Fibroblast of skin of scalp (primary cell): Measurements from ENCODE around the gene MRPS18A.

Source experiments
- DNase-seq: peaks from one replicate; pipeline ENCODE4 v3.0.0-alpha.2; 2013

The MRPS18A gene

DNA sequence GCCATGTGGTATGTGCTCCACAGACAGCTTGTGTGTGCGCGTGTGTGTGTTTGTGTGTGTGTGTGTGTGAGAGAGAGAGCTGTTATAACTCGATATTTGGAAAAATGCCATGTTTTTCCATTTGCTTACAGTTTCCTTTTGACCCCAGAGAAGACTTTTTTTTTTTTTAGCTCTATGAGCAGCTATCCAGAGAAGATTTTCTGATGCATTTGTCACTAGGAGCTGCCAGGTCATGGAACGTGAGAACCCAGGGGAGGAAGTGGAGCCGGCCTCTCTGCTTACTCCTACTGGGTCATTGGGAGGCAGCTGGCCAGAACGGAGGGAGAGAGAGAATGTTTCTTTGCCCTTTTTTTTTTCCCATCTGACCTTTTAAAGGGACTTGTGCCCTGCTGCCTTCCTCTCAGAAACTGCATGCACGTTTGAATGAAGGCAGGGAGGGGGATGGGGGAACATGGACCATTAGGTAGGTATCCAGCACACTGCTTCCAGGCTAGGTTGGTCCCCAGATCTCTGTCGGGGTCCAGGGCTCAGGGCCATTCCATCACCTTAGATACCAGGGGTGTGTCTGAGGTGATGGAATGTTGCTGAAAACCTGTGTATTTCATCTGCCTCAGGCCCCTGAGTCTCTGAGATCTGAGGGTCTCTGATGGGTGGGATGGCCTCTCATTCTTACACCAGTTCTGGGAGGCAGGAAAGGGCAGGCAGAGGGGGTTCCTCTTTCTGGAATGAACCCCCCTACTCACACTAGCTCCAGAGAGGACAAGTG, 11.2 kb upstream of the MRPS18A start:
- DNase-seq: peak; percentile 67

DNA sequence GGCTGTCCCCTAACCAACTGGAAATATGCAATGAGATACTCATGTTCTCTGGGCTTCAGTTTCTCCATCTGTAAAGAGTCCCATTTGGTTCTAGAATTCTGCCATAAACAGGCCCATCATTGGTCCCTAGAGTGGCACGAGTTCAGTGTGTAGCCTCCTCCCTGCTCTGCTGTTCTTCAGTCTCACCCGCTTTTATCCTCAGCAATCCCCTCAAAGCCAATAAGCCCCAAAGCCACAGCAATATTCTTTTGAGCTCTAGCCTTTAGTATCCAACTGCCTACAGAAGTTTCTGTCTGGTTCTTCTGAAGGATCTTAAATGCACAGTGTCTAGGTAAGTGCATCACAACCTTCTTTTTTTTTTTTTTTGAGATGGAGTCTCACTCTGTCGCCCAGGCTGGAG, 9.8 kb upstream of the MRPS18A start:
- DNase-seq: no peak

DNA sequence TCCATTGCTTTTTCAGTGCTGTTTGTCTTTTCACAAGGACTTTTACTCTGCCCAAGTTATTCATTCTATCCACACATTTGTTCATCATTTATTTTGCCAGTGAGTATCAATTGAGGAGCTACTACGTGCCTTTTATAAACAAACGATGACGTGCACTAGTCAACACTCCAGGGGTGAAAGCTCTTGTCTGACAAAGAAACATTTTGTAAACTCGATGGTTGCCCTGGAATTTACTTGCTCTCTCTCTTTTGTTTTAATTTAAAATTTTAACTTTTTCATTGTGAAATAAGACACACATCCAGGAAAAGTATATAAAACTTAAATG, 8.3 kb upstream of the MRPS18A start:
- no peak for DNase-seq

GRCh38 chr6:43695215-43695966, 7.8 kb upstream of the MRPS18A start:
- DNase-seq: no peak

DNA sequence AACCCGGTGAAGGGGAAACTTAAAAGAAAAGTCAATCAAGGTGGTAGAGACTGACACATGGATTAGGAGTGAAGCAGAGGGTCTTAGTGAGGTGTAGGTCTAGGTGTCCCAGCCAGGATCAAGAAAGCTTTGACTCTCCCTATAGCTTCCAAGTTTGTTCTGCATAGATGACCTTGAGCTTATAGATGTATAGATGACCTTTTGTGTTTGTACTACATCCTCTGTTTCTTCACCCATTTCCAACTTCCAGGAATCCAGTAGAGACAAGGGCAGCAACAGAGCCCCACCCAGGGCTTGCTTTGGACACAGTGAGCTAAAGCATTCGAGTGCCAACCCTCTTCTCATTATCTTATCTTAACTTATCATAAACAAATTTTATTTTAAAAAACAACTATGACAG, 1.8 kb upstream of the MRPS18A start:
- DNase-seq: no peak

GRCh38 chr6:43687079-43687436, 533 bp downstream of the MRPS18A start:
- no peak for DNase-seq

DNA sequence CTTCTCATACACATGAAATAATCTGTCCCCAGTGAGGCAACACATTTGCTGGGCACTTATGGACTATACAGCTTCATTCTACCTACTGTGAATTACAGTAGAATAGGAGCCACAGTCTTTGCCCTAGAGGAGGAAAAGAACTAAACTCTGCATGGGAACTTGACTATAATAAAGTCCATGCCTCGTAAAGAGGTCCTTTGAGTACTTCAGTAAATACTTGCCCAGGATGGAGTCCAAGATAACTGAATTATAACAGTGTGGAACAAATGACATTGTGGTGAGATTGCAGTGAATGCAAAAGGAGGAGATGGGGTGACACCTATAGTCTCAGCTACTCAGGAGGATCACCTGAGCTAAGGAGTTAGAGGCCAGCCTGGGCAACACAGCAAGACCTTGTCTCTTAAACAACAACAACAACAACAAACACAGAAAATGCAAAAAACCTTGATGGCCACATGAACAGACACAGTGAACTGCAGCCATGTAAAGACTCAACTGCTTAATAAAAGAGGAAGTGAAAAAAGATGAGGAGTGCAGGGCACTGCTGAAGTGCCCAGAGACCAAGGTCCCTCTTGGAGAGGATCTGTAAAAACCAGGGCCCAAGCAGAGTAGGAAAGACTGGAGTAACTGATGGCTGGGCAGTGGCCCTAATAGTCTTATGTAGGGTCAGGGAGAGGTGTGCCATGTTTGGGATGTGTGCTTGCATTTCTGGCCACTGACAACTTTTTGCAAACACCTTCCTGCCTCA, 3.7 kb downstream of the MRPS18A start:
- no peak for DNase-seq

- no peak for DNase-seq
Observed at GRCh38 chr6:43682724-43683429, 4.7 kb downstream of the MRPS18A start.

DNA sequence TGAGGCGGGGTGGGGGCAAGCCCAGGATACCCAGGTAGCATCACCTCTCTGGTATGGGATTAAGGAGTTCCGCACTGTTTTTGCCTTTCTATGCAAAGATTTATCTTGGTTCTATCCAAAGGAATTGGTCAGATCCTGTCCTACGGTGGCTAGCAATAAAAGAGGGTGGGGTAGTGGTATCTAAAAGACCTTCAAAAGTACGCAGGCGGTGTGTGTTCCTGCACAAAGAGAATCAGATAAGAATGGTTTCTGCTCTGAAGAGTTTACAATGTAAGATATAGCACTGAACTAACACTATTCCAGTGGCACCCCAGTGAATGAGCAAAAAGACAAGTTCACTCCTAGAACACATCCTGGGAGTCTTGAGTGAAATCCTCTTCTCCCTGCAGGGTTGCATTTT, 6.3 kb downstream of the MRPS18A start:
- DNase-seq: no peak

GRCh38 chr6:43680308-43681200, 7.0 kb downstream of the MRPS18A start:
- no peak for DNase-seq

- DNase-seq: no peak
Observed at GRCh38 chr6:43679057-43679456, 8.5 kb downstream of the MRPS18A start.

DNA sequence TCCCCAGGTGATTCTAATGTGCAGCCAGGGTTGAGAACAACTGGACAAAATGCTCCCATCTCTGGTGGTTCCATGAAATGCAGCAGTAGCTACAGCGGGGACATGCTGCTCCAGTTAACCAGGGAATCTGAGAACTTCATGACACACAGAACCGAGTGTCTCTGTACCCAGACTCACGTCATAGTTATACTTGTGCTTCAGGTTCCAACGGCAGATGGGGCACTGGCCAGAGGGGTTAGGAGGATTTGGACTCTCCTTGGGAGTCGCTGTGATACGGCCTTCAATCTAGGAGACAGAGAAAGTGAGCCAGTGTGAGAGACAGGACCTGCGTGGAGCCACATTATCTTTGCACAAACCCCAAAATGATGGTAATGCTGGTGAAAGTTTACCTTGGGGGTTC, 9.2 kb downstream of the MRPS18A start:
- no peak for DNase-seq

DNA sequence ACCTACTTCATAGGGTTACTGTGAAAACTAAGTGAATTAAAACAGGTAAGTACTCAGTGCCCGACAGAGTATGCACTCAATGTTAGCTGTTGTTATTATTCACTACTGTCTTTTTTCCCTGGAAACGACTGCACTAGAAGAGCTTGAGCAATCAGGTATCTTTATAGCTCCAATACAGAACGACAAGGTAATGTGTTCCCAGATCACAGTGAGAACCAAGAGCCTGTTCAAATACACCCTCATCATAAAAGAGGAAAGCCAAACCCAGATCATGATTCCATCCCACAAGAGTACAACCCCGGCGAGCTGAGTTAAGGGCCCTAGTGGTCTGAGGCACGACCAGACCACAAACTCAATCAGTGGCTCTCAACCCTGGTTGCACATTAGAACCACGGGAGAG, 9.8 kb downstream of the MRPS18A start:
- DNase-seq: no peak

- no peak for DNase-seq
Observed at GRCh38 chr6:43676962-43677606, 10.5 kb downstream of the MRPS18A start.

- no peak for DNase-seq
Observed at GRCh38 chr6:43674921-43675320, 12.7 kb downstream of the MRPS18A start.

DNA sequence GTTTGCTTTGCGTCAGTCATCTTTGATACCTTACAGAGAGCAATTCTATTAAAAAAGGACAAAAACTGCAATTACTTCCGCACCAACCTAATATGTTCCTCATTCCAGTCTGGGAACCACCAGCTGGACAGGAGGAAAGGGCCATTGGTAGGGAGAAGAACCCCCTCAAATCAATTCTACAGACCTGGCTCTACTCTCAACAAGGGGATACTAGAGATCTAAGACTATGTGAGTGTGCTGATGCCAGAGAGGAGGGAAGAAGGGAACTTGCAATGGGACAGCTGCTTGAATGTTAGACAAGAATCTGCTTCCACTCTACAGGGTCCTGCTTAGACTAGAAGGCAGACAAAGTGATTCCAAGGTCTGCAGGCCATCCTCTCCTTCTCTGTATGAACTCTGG, 13.3 kb downstream of the MRPS18A start:
- no peak for DNase-seq

DNA sequence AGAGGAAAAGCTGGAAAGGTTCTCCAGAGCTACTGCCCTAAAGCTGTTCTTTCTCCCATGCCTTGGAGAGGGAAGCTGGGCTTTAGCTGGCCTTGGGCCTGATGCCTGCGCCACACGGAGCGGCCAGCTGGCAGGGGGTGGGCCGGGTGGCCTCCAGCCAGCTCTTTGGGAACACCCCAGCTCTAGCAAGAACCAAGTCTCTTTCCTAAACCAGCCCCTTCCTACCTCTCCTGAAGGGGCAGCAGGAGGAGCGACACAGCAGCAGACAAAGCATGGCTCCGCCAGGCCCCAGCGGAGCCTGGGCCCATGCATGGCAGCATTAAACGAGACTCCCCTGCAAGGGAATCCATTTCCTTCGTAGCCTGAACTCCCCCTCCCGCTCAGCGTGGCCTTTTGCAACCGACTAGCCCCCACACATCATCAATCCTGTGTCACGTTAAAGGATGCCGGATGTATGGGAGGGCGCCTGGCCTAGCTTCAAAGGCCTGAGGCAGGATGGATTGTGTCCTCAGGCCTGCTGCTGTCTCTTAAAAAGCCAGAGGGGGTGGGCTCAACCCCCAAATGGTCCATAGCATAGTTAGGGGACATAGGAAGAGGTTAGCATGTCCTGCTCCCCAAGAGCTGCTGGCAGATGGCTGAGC, 14.0 kb downstream of the MRPS18A start:
- DNase-seq: no peak

DNA sequence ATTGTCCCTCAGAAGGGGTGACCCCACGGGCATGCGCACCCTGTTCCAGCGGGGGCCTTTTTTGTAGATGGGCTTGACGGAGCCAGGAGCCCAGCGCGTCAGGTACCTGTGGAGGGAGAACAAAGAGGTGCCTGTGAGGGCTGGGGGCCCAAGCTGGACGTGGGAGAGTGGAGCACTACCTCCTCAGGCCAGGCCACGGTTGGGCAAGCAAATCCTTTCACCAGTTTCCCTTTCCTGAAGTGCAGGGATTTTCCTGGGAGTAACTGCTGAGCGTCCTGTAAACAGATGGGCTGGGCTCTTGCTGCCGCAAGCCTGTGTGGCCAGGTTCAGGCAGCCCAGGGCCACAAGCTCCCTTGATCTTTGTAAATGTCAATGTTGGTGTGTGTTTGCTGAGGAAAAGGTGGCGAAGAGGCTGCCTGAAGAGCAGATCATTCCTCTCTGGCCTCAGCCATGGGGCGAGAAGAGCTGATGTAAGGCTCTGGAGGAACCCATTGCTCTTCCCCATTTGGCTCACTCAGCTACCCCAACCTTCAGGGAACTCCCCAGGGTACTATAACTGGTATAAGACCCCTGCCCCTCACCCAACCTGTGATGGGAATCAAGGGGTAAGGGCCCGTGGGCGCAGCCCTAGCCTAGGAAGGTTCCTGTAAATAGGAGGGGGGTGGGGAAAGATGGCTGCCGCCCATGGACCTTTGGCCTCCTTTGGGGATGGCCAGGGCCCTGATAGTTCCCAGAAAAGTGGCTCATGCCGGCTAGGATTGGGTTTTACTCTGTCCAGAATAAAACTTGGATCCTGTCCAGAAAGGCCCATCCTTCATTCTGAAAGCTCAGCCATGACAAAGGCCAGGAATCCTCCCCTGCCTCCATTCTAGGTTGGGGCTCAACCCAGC, 15.5 kb downstream of the MRPS18A start:
- no peak for DNase-seq

- DNase-seq: no peak
Observed at GRCh38 chr6:43671011-43671800, 16.4 kb downstream of the MRPS18A start.
